ENCODE results near the gene HNRNPA0.

HNRNPA0 gene

GRCh38 chr5:137796279-137796678 is 42.1 kb upstream of the HNRNPA0 start:
- no peak overlapping the region for H3K18ac ChIP-seq (ENCODE audit: low read length)
- H3K9me3 ChIP-seq (replicated peaks in 1 of 2; ENCODE audit: control insufficient read depth in 2 of 2, insufficient read depth in 1 of 2, low read depth in 1 of 2, low read length in 2 of 2), result no peaks in the 10 kb centered on the region
- H2BK120ac ChIP-seq (ENCODE audit: low read depth, low read length), result no peak overlapping the region
- no peak overlapping the region for H4K91ac ChIP-seq (ENCODE audit: low read depth, low read length, poor library complexity)
- H3K23ac ChIP-seq (ENCODE audit: low read depth, low read length, poor library complexity), result no peak overlapping the region
- no peak overlapping the region for H2BK12ac ChIP-seq (ENCODE audit: low read length)
- H3K4me2 ChIP-seq (ENCODE audit: insufficient read depth, low read length, poor library complexity, severe bottlenecking), result no peak overlapping the region
- H4K8ac ChIP-seq (ENCODE audit: low read depth, low read length), result no peak overlapping the region
- H3K9ac ChIP-seq (ENCODE audit: low read depth, low read length, poor library complexity), result no peak overlapping the region
- no peak overlapping the region for H2BK15ac ChIP-seq (ENCODE audit: low read length)
- WGBS, 2 donors (ENCODE audit: extremely low coverage in 2 of 2, insufficient read length in 2 of 2, insufficient replicate concordance in 1 of 2), result no CpG with 5 or more reads among the region's 3 CpGs
- no peaks in the 10 kb centered on the region for H3K79me1 ChIP-seq (ENCODE audit: low read depth, low read length)
- no peak overlapping the region for H2AFZ ChIP-seq (ENCODE audit: low read length)
- H3K27ac ChIP-seq (replicated peaks; ENCODE audit: low read length), result no peak overlapping the region
- DNase-seq (ENCODE audit: low spot score), result no peak
- no peaks in the 10 kb centered on the region for H3K4me1 ChIP-seq (ENCODE audit: control insufficient read depth in 2 of 2, insufficient read depth in 1 of 2, low read depth in 1 of 2, low read length in 2 of 2)
- H3K14ac ChIP-seq (ENCODE audit: low read length), result no peak overlapping the region
- H2BK5ac ChIP-seq (ENCODE audit: low read length), result no peak overlapping the region
- no peak overlapping the region for H3K4me3 ChIP-seq (ENCODE audit: low read length in 2 of 2)
- H3K27me3 ChIP-seq (ENCODE audit: control insufficient read depth in 3 of 3, insufficient read depth in 3 of 3, low read depth in 1 of 3, low read length in 3 of 3), result peaks cover 0 to 27% (median 0%) of the 10 kb centered on the region in 3 experiments
- H2AK5ac ChIP-seq (ENCODE audit: low read depth, low read length), result no peak overlapping the region
- no peaks in the 10 kb centered on the region for H3K36me3 ChIP-seq (replicated peaks in 1 of 2; ENCODE audit: control insufficient read depth in 2 of 2, insufficient read depth in 2 of 2, low read length in 2 of 2)
- H3K4ac ChIP-seq (ENCODE audit: low read length), result no peak overlapping the region

DNA sequence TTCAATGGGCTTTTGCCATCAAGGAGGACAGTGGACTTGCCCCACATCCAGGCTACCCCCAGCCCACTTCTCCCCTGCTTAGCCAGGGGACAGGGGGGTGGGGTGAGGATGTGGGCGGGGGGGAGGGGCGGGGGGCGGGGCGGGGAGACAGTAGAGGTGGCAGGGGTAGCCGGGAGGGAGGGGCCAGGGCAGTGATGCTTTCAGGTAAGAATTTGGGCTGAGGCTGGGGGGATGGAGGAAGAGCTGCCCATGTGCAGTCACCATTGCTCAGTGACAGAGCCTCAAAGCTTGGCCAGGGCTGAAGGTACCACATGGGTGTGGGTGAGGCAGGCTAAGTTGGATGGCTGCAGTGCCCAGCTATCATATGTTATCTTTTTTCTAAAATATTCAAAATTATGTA is 40.7 kb upstream of the HNRNPA0 start:
- Histone ChIP-seq H2BK120ac (ENCODE audit: low read depth, low read length) (no peak overlapping the region), H3K79me1 (ENCODE audit: low read depth, low read length) (no peaks in the 10 kb centered on the region), H3K27ac (replicated peaks; ENCODE audit: low read length) (no peak overlapping the region), H2AK5ac (ENCODE audit: low read depth, low read length) (no peak overlapping the region), H3K27me3 (ENCODE audit: control insufficient read depth in 3 of 3, insufficient read depth in 3 of 3, low read depth in 1 of 3, low read length in 3 of 3) (peaks cover 0 to 24% (median 0%) of the 10 kb centered on the region in 3 experiments), H2BK15ac (ENCODE audit: low read length) (no peak overlapping the region), H3K9me3 (replicated peaks in 1 of 2; ENCODE audit: control insufficient read depth in 2 of 2, insufficient read depth in 1 of 2, low read depth in 1 of 2, low read length in 2 of 2) (no peaks in the 10 kb centered on the region), H3K18ac (ENCODE audit: low read length) (no peak overlapping the region), H3K4me3 (ENCODE audit: low read length in 2 of 2) (no peak overlapping the region), H3K23ac (ENCODE audit: low read depth, low read length, poor library complexity) (no peak overlapping the region), H2BK12ac (ENCODE audit: low read length) (no peak overlapping the region), H2AFZ (ENCODE audit: low read length) (no peak overlapping the region), H3K4ac (ENCODE audit: low read length) (no peak overlapping the region), H4K91ac (ENCODE audit: low read depth, low read length, poor library complexity) (no peak overlapping the region), H3K4me2 (ENCODE audit: insufficient read depth, low read length, poor library complexity, severe bottlenecking) (no peak overlapping the region), H3K4me1 (ENCODE audit: control insufficient read depth in 2 of 2, insufficient read depth in 1 of 2, low read depth in 1 of 2, low read length in 2 of 2) (no peaks in the 10 kb centered on the region), H3K14ac (ENCODE audit: low read length) (no peak overlapping the region), H4K8ac (ENCODE audit: low read depth, low read length) (no peak overlapping the region), H3K36me3 (replicated peaks in 1 of 2; ENCODE audit: control insufficient read depth in 2 of 2, insufficient read depth in 2 of 2, low read length in 2 of 2) (no peaks in the 10 kb centered on the region), H2BK5ac (ENCODE audit: low read length) (no peak overlapping the region), H3K9ac (ENCODE audit: low read depth, low read length, poor library complexity) (no peak overlapping the region)
- WGBS, 2 donors (ENCODE audit: extremely low coverage in 2 of 2, insufficient read length in 2 of 2, insufficient replicate concordance in 1 of 2), result no CpG with 5 or more reads among the region's 5 CpGs
- DNase-seq (ENCODE audit: low spot score), result no peak

- H3K79me1 ChIP-seq (ENCODE audit: low read depth, low read length), result no peaks in the 10 kb centered on the region
- no peak overlapping the region for H3K4me3 ChIP-seq (ENCODE audit: low read length in 2 of 2)
- no peak overlapping the region for H2AFZ ChIP-seq (ENCODE audit: low read length)
- no peak overlapping the region for H3K9ac ChIP-seq (ENCODE audit: low read depth, low read length, poor library complexity)
- H3K27me3 ChIP-seq (ENCODE audit: control insufficient read depth in 3 of 3, insufficient read depth in 3 of 3, low read depth in 1 of 3, low read length in 3 of 3), result peaks cover 0 to 16% (median 0%) of the 10 kb centered on the region in 3 experiments
- no peaks in the 10 kb centered on the region for H3K9me3 ChIP-seq (replicated peaks in 1 of 2; ENCODE audit: control insufficient read depth in 2 of 2, insufficient read depth in 1 of 2, low read depth in 1 of 2, low read length in 2 of 2)
- no peak overlapping the region for H3K27ac ChIP-seq (replicated peaks; ENCODE audit: low read length)
- H3K4ac ChIP-seq (ENCODE audit: low read length), result no peak overlapping the region
- H2BK15ac ChIP-seq (ENCODE audit: low read length), result no peak overlapping the region
- H2BK12ac ChIP-seq (ENCODE audit: low read length), result no peak overlapping the region
- WGBS, 2 donors (ENCODE audit: extremely low coverage in 2 of 2, insufficient read length in 2 of 2, insufficient replicate concordance in 1 of 2), result no CpG with 5 or more reads among the region's 1 CpG
- no peaks in the 10 kb centered on the region for H3K36me3 ChIP-seq (replicated peaks in 1 of 2; ENCODE audit: control insufficient read depth in 2 of 2, insufficient read depth in 2 of 2, low read length in 2 of 2)
- H2BK120ac ChIP-seq (ENCODE audit: low read depth, low read length), result no peak overlapping the region
- H3K4me1 ChIP-seq (ENCODE audit: control insufficient read depth in 2 of 2, insufficient read depth in 1 of 2, low read depth in 1 of 2, low read length in 2 of 2), result no peaks in the 10 kb centered on the region
- H2BK5ac ChIP-seq (ENCODE audit: low read length), result no peak overlapping the region
- no peak overlapping the region for H3K18ac ChIP-seq (ENCODE audit: low read length)
- H3K4me2 ChIP-seq (ENCODE audit: insufficient read depth, low read length, poor library complexity, severe bottlenecking), result no peak overlapping the region
- no peak overlapping the region for H4K91ac ChIP-seq (ENCODE audit: low read depth, low read length, poor library complexity)
- no peak overlapping the region for H3K14ac ChIP-seq (ENCODE audit: low read length)
- H2AK5ac ChIP-seq (ENCODE audit: low read depth, low read length), result no peak overlapping the region
- H3K23ac ChIP-seq (ENCODE audit: low read depth, low read length, poor library complexity), result no peak overlapping the region
- H4K8ac ChIP-seq (ENCODE audit: low read depth, low read length), result no peak overlapping the region
- DNase-seq (ENCODE audit: low spot score), result no peak
Measured at GRCh38 chr5:137792303-137792702, 38.1 kb upstream of the HNRNPA0 start.

- no peak overlapping the region for H4K91ac ChIP-seq (ENCODE audit: low read depth, low read length, poor library complexity)
- H3K4me2 ChIP-seq (ENCODE audit: insufficient read depth, low read length, poor library complexity, severe bottlenecking), result no peak overlapping the region
- no peak for DNase-seq (ENCODE audit: low spot score)
- WGBS, 2 donors (ENCODE audit: extremely low coverage in 2 of 2, insufficient read length in 2 of 2, insufficient replicate concordance in 1 of 2), result no CpG with 5 or more reads among the region's 4 CpGs
- H2AFZ ChIP-seq (ENCODE audit: low read length), result no peak overlapping the region
- H4K8ac ChIP-seq (ENCODE audit: low read depth, low read length), result no peak overlapping the region
- no peak overlapping the region for H3K14ac ChIP-seq (ENCODE audit: low read length)
- no peak overlapping the region for H2BK12ac ChIP-seq (ENCODE audit: low read length)
- no peak overlapping the region for H3K27ac ChIP-seq (replicated peaks; ENCODE audit: low read length)
- H3K4me1 ChIP-seq (ENCODE audit: control insufficient read depth in 2 of 2, insufficient read depth in 1 of 2, low read depth in 1 of 2, low read length in 2 of 2), result no peaks in the 10 kb centered on the region
- no peak overlapping the region for H3K4me3 ChIP-seq (ENCODE audit: low read length in 2 of 2)
- H3K9ac ChIP-seq (ENCODE audit: low read depth, low read length, poor library complexity), result no peak overlapping the region
- H3K9me3 ChIP-seq (replicated peaks in 1 of 2; ENCODE audit: control insufficient read depth in 2 of 2, insufficient read depth in 1 of 2, low read depth in 1 of 2, low read length in 2 of 2), result no peaks in the 10 kb centered on the region
- H3K23ac ChIP-seq (ENCODE audit: low read depth, low read length, poor library complexity), result no peak overlapping the region
- H3K27me3 ChIP-seq (ENCODE audit: control insufficient read depth in 3 of 3, insufficient read depth in 3 of 3, low read depth in 1 of 3, low read length in 3 of 3), result peaks cover 0 to 14% (median 0%) of the 10 kb centered on the region in 3 experiments
- no peak overlapping the region for H3K18ac ChIP-seq (ENCODE audit: low read length)
- H2BK5ac ChIP-seq (ENCODE audit: low read length), result no peak overlapping the region
- H2AK5ac ChIP-seq (ENCODE audit: low read depth, low read length), result no peak overlapping the region
- H3K79me1 ChIP-seq (ENCODE audit: low read depth, low read length), result no peaks in the 10 kb centered on the region
- H2BK120ac ChIP-seq (ENCODE audit: low read depth, low read length), result no peak overlapping the region
- no peak overlapping the region for H3K4ac ChIP-seq (ENCODE audit: low read length)
- no peaks in the 10 kb centered on the region for H3K36me3 ChIP-seq (replicated peaks in 1 of 2; ENCODE audit: control insufficient read depth in 2 of 2, insufficient read depth in 2 of 2, low read length in 2 of 2)
- H2BK15ac ChIP-seq (ENCODE audit: low read length), result no peak overlapping the region
Measured at GRCh38 chr5:137791799-137792198, 37.6 kb upstream of the HNRNPA0 start.

All from neuronal stem cell (in vitro differentiated cells).